Keratinocyte (primary cell): ENCODE measurements around the gene MINDY4. TPM values are rescaled to one million over a fixed set of nuclear protein-coding genes. Genes with fewer than 3 reads are reported as not detected.

Experiments
- DNase-seq: peaks from one replicate; pipeline ENCODE4 v3.0.0-alpha.2; 2011; ENCODE audit warnings: low read depth, missing footprints, low spot score
- FAIRE-seq: peaks from 2 replicates; lab custom pipeline; 2011; peaks lifted over from hg19 to GRCh38; lab: Jason Lieb, UNC
- H2AFZ ChIP-seq: 2 replicates; pipeline ENCODE4 v1.6.0; 2012; ENCODE audit warnings: low read length, control low read depth, inconsistent platforms; ENCODE audit not compliant: control insufficient read depth
- H3K27ac ChIP-seq: 2 replicates; pipeline ENCODE4 v1.5.1; 2011; ENCODE audit warnings: low read length; ENCODE audit not compliant: control insufficient read depth, insufficient read depth
- H3K27me3 ChIP-seq: 3 replicates; pipeline ENCODE4 v1.6.0; 2011; ENCODE audit warnings: low read length; ENCODE audit not compliant: control insufficient read depth, insufficient read depth; ENCODE audit errors: extremely low read depth
- H3K36me3 ChIP-seq, 2 experiments: 2 replicates in 1 of 2; 3 replicates in 1 of 2; pipeline ENCODE4 v1.5.1; 2011; ENCODE audit warnings: low read length in 2 of 2, mild to moderate bottlenecking in 1 of 2; ENCODE audit not compliant: control insufficient read depth in 2 of 2, insufficient read depth in 2 of 2; ENCODE audit errors: extremely low read depth in 1 of 2
- H3K4me1 ChIP-seq: 3 replicates; pipeline ENCODE4 v1.5.1; 2011; ENCODE audit warnings: low read length; ENCODE audit not compliant: control insufficient read depth, insufficient read depth; ENCODE audit errors: extremely low read depth
- H3K4me2 ChIP-seq: 3 replicates; pipeline ENCODE4 v1.6.0; 2011; ENCODE audit warnings: low read depth, low read length; ENCODE audit not compliant: control insufficient read depth, insufficient read depth; ENCODE audit errors: extremely low read depth
- H3K4me3 ChIP-seq, 3 experiments: fragments of 200-600 bp in 1 of 3; sonication (generic) in 1 of 3; 2 replicates in 2 of 3; 3 replicates in 1 of 3; pipeline ENCODE4 v1.5.1; 2011 to 2016; ENCODE audit warnings: low read length in 3 of 3, mild to moderate bottlenecking in 3 of 3, control low read depth in 2 of 3, inconsistent platforms in 1 of 3, low read depth in 1 of 3, mixed read lengths in 1 of 3, mixed run types in 1 of 3, moderate library complexity in 1 of 3; ENCODE audit not compliant: control insufficient read depth in 2 of 3, insufficient read depth in 2 of 3; ENCODE audit errors: extremely low read depth in 1 of 3
- H3K79me2 ChIP-seq: 2 replicates; pipeline ENCODE4 v1.6.0; 2012; ENCODE audit warnings: low read length; ENCODE audit not compliant: control insufficient read depth, insufficient read depth
- H3K9ac ChIP-seq: 3 replicates; pipeline ENCODE4 v1.6.0; 2011; ENCODE audit warnings: low read length; ENCODE audit not compliant: control insufficient read depth, insufficient read depth; ENCODE audit errors: extremely low read depth
- H3K9me1 ChIP-seq: 3 replicates; pipeline ENCODE4 v1.6.0; 2011; ENCODE audit warnings: low read length; ENCODE audit not compliant: control insufficient read depth, insufficient read depth; ENCODE audit errors: extremely low read depth
- H3K9me3 ChIP-seq: 2 replicates; pipeline ENCODE4 v1.5.1; 2012; ENCODE audit warnings: low read depth, low read length; ENCODE audit not compliant: control insufficient read depth
- H4K20me1 ChIP-seq: 3 replicates; pipeline ENCODE4 v1.6.0; 2011; ENCODE audit warnings: low read length; ENCODE audit not compliant: control insufficient read depth, insufficient read depth; ENCODE audit errors: extremely low read depth
- EZH2 ChIP-seq: IDR thresholded peaks from one replicate; pipeline ENCODE4 v1.6.1; 2012; ENCODE audit warnings: inconsistent platforms, mild to moderate bottlenecking, low read length, moderate library complexity
- dilution Hi-C: fragments of 300-500 bp; cut with MboI; formaldehyde crosslinking; loops from one replicate; pipeline ENCODE4 v1.7.0; 2020; ENCODE audit warnings: low sequenced_read_pairs; ENCODE audit not compliant: extremely low pct_ligation_motif_present
- polyA plus RNA-seq, 5 experiments: library from polyadenylated mRNA; depleted of rRNA in 3 of 5; stranded (reverse) in 3 of 5; stranded (forward) in 1 of 5; unstranded in 1 of 5; fragments of >200 nt; gene quantifications; 1 replicate in 1 of 5; 2 replicates in 3 of 5; 3 replicates in 1 of 5; pipeline versions ENCODE4 v1.2.1 to v1.2.3, GENCODE V29; 2011 to 2012; ENCODE audit warnings: missing spikeins in 2 of 5, low read depth in 1 of 5, low replicate concordance in 1 of 5
- TF ChIP-seq, protein P1 (sequence below), 3 experiments: IDR thresholded peaks in 1 of 3; conservative IDR thresholded peaks in 1 of 3; optimal IDR thresholded peaks in 1 of 3; 2 replicates in 2 of 3; 3 replicates in 1 of 3; pipeline versions ENCODE3 to v1.5.1; 2011; ENCODE audit warnings: low read length in 3 of 3, mild to moderate bottlenecking in 3 of 3, moderate library complexity in 2 of 3, control low read depth in 1 of 3, inconsistent platforms in 1 of 3; ENCODE audit not compliant: insufficient read depth in 2 of 3; ENCODE audit errors: extremely low read depth in 1 of 3

Gene MINDY4
- polyA plus RNA-seq, 1 donor (not counting 4 experiments of a cell fraction or from before 2014, with no cell fraction given): 1.5 TPM

DNA sequence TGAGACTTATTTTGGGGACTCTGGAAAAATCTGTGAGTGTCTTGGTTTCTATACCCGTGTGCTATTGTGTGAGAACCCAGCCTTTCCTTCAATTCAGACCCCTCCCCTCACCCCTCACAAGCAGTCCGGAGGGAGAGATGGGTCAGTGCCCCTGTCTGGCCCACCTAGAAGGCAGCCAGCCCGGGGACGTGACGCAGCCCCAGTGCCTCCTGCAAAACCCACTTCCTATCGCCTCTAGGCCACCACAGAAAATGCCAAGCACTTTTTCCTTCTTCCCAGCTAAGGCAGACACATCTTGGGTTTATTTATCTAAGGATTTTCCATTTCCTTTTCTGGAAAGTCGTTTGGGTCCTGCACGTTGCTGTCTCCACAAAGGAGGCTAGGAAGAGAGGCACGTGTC, 128.8 kb downstream of the MINDY4 start:
- no peak overlapping the region for H3K4me2 ChIP-seq
- H4K20me1 ChIP-seq: no peaks in the 10 kb centered on the region
- dilution Hi-C loops: no loop called here
- peaks cover 9% of the 10 kb centered on the region for H3K27me3 ChIP-seq
- DNase-seq (no peak), FAIRE-seq (no peak)
- H3K27ac ChIP-seq: no peak overlapping the region
- H3K9ac ChIP-seq: no peak overlapping the region
- H2AFZ ChIP-seq: no peak overlapping the region
- H3K9me3 ChIP-seq: no peaks in the 10 kb centered on the region
- H3K4me3 ChIP-seq: no peak overlapping the region
- TF ChIP-seq, protein P1, sequence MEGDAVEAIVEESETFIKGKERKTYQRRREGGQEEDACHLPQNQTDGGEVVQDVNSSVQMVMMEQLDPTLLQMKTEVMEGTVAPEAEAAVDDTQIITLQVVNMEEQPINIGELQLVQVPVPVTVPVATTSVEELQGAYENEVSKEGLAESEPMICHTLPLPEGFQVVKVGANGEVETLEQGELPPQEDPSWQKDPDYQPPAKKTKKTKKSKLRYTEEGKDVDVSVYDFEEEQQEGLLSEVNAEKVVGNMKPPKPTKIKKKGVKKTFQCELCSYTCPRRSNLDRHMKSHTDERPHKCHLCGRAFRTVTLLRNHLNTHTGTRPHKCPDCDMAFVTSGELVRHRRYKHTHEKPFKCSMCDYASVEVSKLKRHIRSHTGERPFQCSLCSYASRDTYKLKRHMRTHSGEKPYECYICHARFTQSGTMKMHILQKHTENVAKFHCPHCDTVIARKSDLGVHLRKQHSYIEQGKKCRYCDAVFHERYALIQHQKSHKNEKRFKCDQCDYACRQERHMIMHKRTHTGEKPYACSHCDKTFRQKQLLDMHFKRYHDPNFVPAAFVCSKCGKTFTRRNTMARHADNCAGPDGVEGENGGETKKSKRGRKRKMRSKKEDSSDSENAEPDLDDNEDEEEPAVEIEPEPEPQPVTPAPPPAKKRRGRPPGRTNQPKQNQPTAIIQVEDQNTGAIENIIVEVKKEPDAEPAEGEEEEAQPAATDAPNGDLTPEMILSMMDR (optimal IDR thresholded peaks at IDR 0.05 in 1 of 3, IDR thresholded peaks at IDR 0.05 in 1 of 3, conservative IDR thresholded peaks at IDR 0.05 in 1 of 3; ENCODE audit: extremely low read depth in 1 of 3, insufficient read depth in 2 of 3, low read length in 3 of 3): no peak
- no peak for TF ChIP-seq EZH2
- no peaks in the 10 kb centered on the region for H3K4me1 ChIP-seq
- no peaks in the 10 kb centered on the region for H3K79me2 ChIP-seq
- no peaks in the 10 kb centered on the region for H3K36me3 ChIP-seq
- H3K9me1 ChIP-seq: no peaks in the 10 kb centered on the region

DNA sequence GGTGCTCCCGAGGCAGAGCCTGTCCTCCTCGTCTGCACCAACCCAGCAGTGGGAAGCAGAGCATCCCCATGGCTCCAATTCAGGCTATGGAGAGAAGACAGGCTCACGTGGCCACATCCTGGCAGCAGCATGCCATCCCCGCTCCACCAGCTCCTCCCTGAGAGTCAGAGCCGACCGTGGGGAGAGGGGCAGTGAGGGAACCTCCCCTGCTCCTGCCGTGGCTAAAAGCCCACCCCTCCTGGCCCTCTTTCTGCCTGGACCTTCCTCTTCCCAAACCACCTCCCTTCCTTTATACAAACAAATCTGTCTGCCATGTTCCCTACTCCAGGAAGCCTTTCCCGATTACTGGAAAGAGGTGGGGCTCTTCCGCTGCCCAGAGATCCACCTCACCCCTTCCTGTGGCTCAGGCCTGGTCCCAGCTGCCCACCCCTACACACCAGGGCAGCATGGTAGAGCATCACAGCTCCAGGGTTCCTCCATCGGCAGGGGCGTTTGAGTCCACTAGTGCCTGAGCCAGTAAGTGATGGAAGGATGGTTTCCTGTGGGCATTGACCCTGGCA, 129.7 kb downstream of the MINDY4 start:
- Histone ChIP-seq H3K4me1 (peaks cover 4% of the 10 kb centered on the region), H3K9me3 (no peaks in the 10 kb centered on the region), H3K4me3 (no peak overlapping the region), H3K27ac (no peak overlapping the region), H3K4me2 (no peak overlapping the region), H3K27me3 (peaks cover 9% of the 10 kb centered on the region), H2AFZ (no peak overlapping the region), H3K36me3 (no peaks in the 10 kb centered on the region), H4K20me1 (no peaks in the 10 kb centered on the region), H3K9me1 (no peaks in the 10 kb centered on the region), H3K79me2 (no peaks in the 10 kb centered on the region), H3K9ac (no peak overlapping the region)
- FAIRE-seq: no peak
- dilution Hi-C loops: no loop called here
- TF ChIP-seq, protein P1 (optimal IDR thresholded peaks at IDR 0.05 in 1 of 3, IDR thresholded peaks at IDR 0.05 in 1 of 3, conservative IDR thresholded peaks at IDR 0.05 in 1 of 3; ENCODE audit: extremely low read depth in 1 of 3, insufficient read depth in 2 of 3, low read length in 3 of 3): no peak
- no peak for TF ChIP-seq EZH2
- DNase-seq: no peak
